NCI-H748 (cell line): ENCODE results near the gene ARFGEF3.

Experiments
- DNase-seq: peaks from one replicate; lab custom pipeline; 2025; ENCODE audit not compliant: unreplicated experiment; lab: John Stamatoyannopoulos, UW

ARFGEF3 gene

DNA sequence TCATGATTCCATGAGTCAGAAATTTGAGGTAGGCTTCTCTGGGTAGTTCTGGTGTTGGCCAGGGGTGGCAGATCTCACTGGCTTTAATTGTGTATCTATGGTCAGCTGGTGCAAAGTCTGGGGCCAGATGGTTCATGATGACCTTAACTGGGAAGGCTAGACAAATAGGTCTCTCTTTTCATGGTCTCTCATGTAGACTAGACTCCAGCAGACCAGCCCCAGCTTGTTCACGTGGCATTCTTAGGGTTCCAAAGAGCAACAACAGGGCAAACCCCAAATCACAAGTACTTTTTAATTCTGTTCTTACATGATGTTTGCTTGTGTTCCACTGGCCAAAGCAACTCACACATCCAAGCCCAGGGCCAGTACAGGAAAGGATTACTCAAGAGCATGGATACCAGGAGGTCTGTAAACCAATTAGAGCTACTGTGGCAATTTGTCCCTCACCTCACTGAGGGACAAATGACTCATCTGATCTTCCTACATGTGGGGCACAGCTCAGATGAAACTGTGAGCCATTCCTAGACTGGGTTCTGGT, 136.1 kb downstream of the ARFGEF3 start:
- DNase-seq = no peak

DNA sequence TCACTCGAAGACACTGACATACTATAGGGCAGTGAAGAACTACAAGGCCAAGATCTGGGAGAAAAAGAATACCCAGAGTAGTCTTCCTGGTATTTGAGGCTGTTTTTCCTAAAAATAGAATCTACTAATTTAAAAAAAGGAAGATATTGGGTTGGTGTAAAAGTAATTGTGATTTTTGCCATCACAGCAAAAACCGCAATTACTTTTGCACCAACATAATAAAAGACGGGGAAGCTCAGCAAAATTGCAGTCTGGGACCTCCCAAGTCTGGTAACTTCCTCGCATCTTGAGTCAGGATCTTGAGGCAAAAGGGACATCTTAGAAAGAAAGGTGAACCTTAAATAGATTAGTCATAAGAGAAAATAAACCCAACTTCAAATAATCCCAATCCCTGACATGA, 138.7 kb downstream of the ARFGEF3 start:
- DNase-seq = no peak

DNA sequence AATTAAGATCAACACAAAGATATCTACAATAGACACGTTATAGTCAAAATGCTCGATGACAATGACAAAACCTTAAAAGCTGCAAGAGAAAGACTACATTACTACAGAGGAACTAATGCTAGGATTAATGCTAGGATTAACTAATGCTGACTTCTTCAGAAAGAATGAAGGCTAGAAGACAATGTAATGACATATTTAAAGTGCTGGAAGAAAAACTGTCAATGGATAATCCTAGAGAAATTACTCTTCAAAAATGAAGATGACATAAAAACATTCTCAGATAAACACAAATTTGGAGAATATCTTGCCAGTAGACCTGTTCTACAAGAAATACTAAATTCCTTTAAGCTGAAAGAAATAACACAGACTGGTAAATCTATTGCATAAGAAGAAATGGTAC, 140.8 kb downstream of the ARFGEF3 start:
- no peak for DNase-seq

DNA sequence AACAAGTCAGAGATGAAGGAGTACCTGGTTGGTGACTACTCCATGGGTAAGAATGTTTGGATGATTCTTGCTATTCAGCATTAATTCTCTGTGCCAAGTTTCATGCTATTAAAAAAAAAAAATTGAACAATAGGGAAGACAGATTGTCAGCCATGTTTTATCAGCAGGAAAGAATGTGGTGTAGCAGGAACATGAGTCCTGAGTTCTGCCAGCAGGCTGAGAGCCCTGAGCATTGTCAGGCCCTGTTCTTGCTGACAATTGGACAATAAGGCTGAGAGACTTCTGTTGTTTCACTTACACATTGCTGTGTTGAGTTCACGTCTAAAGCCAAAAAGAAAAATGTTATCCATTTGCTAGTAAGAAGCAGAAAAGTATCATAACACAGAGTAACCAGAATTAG, 145.6 kb downstream of the ARFGEF3 start:
- no peak for DNase-seq

DNA sequence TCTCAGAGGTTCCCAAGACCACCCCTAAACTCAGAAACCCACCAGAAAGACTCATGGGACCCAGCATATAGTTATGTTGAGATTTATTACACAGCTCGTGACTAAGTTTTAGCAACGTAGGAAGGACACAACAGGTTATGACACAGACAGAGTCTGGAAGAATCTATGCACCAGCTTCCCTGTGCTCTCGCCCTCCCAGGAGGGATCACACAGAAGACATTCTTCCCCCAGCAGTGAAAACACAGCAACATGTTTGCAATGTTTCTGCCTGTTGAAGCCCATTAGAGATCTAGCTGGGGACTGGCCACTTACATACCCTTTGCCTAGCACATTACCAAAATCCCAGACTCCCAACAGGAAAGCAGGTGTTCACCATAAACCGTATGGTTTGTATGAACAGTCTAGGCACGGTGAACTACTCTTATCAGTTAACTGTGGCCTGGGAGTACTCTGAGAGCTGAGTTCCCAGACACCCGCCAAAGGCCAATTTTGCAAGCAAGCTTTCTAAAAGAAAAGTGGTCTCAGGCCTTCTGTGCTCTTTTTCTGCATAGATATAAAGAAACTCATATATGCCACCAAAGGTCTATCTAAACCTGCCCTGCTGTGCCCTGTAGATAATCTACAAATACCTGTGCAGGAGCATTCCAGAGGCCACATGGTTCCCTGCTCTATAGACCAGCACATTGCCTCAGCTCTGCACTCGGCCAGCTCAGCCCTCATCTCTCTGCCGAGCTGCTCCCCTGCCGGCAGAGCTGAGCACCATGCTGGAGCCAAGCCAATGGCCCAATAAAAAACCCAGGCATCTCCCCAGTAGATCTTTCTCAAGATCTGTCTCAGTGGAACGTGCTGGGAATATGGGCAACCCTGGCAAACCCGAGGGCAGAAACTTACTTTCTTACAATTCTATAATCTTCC, 146.3 kb downstream of the ARFGEF3 start:
- no peak for DNase-seq

DNA sequence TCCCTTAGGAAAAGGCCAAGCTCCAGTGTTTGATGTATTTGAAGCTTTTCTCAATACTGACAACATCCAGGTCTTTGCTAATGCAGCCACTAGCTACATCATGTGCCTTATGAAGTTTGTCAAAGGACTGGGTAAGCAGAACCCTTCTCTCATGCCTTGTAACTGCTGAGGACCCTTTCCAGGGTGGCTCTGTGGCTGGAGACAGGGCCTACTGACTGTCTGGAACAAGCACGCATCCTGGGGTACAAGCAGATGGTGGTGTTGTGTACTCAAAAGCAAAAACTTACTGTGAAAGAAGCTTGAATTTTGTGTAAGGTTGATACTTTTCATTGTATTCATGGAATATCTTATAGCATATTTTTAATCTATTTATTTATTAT, 147.0 kb downstream of the ARFGEF3 start:
- no peak for DNase-seq

DNA sequence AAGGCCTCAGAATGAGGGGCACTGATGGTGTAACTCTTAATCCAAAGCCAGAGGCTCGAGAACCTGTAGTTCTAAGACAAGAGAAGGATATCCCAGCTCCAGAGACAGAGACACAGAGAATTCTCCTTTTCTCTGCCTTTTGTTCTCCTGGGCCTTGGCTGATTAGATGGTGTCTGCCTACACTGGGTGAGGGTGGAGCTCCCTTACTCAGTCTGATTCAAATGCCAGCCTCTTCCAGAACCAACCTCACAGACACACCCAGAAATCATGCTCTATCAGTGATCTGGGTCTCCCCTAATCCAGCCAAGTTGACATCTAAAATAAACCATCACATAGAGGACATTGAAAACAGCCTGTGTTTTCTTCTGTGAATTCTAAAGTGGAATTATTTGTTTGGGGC, 148.0 kb downstream of the ARFGEF3 start:
- peak; percentile 65 for DNase-seq

DNA sequence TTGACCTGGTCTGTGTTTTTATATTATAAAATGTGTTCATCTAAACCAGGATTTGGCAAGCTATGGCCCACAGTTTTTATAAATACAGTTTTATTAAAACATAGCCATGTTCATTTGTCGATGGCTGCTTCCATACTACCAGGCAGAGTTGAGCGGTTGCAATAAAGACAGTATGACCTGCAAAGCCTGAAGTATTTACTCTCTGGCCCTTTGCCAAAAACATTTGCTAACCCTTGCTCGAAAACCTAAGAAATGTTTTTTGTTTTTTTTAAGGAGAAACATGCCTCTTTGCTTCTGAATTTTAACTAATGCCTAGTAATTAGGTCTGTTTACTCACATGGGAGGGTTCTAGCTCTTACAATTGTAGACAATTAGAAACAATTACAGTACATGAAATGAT, 148.6 kb downstream of the ARFGEF3 start:
- DNase-seq = peak; percentile 93

DNA sequence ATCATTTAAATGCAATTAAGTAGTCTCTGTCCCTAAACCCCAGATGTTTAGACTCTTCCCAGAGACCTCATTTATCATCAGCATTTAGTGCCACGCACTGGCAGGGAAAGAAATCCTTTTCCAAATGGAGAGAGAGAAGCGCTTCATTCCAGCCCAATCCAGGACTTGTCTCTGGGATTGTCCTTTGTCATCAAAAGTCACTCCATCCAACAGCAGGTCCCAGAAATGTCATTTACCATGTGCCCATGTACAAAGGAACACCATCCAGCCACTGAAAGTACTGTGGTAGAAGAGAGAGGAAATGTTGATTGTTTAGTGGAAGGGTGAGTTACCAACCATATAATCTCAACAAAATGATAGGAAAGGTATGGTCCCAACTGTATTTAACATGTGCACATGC, 149.1 kb downstream of the ARFGEF3 start:
- DNase-seq = peak; percentile 58

DNA sequence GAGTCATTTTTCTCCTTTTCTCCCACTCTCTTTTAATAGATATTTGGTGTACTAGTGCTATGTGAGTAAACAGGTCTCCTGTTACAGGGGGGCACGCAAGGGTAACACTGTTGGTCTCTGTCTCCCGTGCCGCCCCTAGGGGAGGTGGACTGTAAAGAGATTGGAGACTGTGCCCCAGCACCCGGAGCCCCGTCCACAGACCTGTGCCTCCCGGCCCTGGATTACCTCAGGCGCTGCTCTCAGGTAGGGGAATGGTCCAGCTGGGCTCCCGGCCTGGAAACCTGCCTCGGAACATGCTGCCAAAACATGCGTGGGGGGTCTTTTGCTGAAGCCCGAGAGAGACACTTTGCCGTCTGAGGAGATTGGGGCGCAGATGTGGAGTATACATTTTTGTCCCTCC, 149.5 kb downstream of the ARFGEF3 start:
- DNase-seq = no peak

DNA sequence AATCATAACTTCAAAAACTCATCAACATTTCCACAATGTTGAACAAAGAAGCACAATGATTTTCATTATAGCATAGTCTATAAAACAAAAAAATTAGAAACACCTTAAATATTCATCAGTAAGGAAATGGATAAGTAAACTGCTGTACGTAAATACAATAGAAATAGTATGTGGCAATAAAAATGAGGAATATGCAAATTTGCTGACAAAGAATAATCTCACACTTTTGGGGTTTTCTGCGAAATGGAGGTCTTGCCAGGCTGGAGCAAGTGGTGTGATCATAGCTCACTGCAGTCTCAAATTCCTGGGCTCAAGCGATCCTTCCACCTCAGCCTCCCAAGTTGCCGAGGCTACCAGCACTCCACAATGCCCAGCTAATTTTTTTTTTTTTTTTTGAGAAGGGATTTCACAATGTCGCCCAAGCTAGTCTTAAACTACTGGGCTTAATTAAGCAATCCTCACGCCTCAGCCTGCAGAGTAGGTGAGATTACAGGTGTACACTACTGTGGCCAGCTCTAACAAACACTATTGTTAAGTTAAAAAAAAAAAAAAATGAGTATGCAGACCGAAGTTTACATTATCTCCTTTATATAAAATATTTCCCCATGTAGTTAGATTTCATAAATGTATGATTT, 157.1 kb downstream of the ARFGEF3 start:
- DNase-seq = no peak

DNA sequence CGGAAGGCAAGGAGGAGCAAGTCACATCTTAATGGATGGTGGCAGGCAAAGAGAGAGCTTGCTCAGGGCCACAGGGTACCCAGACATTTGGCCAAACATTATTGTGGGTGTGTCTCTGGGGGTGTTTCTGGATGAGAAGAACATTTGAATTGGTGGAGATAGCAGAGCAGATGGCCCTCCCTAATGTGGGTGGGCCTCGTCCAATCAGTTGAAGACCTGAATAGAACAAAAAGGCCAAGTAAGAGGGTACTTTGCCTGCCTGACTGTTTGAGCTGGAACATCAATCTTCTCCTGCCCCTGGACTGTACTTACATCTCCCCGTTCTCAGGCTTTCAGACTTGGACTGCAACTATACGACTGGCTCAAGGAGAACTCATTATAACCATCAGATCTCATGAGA, 160.2 kb downstream of the ARFGEF3 start:
- DNase-seq = no peak

DNA sequence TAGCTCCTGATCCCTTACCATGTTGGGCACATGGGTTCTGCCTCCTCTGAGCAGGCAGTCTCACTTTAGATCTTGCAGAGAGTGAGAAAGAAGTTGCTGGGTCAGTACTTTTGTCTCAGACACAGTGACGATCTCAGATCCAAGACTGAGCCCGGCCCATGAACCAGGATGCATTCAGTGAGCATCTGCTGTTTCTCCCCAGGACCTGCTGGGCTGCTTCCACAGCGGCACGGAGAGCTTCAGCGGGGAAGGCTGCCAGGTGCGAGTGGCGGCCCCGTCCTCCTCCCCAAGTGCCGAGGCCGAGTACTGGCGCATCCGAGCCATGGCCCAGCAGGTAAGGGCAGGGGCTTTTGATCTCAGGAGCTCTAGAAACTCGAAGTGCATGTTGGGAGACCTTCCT, 162.1 kb downstream of the ARFGEF3 start:
- no peak for DNase-seq

DNA sequence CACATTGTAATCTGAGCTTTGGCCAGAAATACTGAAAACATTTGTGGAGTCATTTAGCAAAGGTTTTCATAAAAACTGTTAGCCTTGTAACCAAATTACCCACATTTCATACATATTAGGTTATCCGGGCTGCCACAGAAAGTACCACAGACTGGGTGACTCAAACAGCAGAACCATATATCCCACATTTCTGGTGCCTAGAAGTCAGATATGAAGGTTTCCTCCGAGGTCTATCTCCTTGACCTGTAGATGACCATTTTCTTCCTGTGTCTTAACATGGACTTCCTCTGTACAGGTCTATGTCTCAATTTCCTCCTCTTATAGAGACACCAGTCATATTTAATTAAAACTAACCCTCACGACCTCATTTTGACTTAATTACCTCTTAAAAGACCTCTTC, 166.5 kb downstream of the ARFGEF3 start:
- no peak for DNase-seq

DNA sequence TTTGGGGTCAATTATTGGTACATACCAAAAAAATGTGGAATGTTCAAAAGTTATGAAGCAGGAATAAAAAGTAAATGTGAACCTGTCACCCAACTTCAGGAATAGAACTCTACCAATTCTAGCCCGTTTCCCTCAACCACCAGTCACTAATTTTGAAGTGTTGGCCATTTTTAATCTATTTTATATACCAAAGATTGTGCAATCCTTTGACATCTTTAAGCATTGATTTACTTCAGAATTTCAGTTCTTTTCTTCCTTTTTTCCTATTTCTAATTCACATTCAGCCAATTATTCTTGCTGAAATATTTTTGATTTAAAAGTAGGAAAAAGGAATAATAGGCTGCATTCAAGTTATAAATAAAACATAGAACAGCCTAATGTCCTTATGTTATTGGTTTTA, 169.0 kb downstream of the ARFGEF3 start:
- no peak for DNase-seq

DNA sequence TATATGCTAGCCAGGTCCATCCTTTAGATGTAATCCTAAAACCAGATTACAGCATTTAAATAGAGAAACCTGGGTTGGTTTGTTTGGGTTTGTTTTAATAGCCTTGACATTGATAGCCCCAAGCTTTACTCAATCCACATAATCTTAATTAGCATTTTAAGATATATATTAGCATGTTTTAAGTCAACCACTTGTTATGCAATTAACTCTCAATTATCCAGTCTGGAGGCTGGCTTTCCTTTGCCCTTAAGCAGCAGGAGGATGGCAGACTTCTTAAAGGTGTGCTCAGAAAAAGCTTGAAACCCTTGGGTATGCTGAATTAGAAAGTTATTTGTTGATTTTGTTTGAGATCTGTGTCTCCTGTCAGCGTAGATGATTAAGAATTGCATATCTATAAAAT, 169.7 kb downstream of the ARFGEF3 start:
- no peak for DNase-seq

DNA sequence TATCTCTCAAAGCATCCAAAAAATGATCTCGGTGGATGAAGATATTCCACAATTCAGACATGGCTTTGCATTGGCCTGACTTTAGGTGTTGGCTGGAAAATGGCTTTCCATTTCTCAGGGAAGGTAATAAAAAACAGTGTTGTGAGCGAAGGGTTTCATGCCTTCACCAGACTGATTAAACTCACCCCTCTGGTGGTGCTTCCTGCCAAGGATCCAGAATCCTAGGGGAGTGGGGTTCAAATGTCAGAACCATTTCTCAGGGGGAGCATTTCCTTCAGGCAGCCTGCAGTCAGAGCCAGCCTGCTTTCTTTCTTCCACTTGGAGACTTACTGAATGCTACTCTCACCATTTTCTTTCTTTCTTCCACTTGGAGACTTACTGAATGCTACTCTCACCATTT, 170.2 kb downstream of the ARFGEF3 start:
- DNase-seq = no peak

DNA sequence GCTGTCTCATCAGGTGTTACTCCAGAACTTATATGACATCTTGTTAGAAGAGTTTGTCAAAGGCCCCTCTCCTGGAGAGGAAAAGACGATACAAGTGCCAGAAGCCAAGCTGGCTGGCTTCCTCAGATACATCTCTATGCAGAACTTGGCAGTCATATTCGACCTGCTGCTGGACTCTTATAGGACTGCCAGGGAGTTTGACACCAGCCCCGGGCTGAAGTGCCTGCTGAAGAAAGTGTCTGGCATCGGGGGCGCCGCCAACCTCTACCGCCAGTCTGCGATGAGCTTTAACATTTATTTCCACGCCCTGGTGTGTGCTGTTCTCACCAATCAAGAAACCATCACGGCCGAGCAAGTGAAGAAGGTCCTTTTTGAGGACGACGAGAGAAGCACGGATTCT, 172.3 kb downstream of the ARFGEF3 start:
- no peak for DNase-seq

DNA sequence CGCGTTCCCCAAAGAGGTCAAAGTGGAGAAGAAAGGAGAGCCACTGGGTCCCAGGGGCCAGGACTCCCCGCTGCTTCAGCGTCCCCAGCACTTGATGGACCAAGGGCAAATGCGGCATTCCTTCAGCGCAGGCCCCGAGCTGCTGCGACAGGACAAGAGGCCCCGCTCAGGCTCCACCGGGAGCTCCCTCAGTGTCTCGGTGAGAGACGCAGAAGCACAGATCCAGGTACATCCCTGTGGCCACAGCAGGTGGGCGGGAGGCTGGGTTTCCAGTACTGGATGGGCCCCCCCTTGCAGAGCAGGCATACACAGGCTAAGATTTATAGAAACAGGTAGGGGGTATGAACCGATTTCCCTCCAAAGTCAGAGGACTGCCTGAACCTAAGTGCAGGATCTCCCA, 173.2 kb downstream of the ARFGEF3 start:
- no peak for DNase-seq

DNA sequence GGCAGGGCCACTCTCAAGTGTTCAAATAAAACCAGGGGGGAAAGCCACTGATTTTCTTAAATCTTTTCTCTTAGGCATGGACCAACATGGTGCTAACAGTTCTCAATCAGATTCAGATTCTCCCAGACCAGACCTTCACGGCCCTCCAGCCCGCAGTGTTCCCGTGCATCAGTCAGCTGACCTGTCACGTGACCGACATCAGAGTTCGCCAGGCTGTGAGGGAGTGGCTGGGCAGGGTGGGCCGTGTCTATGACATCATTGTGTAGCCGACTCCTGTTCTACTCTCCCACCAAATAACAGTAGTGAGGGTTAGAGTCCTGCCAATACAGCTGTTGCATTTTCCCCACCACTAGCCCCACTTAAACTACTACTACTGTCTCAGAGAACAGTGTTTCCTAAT, 174.5 kb downstream of the ARFGEF3 start:
- DNase-seq = no peak

DNA sequence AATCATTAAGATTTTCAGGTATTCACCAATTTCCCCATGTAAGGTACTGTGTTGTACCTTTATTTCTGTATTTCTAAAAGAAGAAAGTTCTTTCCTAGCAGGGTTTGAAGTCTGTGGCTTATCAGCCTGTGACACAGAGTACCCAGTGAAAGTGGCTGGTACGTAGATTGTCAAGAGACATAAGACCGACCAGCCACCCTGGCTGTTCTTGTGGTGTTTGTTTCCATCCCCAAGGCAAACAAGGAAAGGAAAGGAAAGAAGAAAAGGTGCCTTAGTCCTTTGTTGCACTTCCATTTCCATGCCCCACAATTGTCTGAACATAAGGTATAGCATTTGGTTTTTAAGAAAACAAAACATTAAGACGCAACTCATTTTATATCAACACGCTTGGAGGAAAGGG, 175.3 kb downstream of the ARFGEF3 start:
- DNase-seq = no peak

DNA sequence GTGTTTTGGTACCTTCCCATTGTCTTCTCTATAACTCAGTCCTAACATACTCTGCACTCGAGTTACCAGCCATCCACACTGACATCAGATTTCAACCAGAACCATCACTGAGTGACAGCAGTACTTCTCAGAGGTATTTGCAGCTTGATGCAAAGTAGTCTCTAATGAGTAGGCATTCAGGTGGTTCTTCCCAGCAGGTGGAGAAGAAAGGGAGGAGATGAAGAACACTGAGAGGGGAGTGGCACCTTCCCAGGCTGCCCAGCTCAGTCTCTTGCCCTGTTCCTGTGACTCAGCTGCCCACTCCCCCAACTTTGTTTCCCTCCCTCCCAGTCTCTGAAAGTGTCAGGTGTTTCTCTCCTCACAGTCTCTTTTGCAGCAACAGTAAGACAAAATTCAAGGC, 177.3 kb downstream of the ARFGEF3 start:
- no peak for DNase-seq
